ENCODE results near the gene SLC2A1.

SLC2A1 gene

DNA sequence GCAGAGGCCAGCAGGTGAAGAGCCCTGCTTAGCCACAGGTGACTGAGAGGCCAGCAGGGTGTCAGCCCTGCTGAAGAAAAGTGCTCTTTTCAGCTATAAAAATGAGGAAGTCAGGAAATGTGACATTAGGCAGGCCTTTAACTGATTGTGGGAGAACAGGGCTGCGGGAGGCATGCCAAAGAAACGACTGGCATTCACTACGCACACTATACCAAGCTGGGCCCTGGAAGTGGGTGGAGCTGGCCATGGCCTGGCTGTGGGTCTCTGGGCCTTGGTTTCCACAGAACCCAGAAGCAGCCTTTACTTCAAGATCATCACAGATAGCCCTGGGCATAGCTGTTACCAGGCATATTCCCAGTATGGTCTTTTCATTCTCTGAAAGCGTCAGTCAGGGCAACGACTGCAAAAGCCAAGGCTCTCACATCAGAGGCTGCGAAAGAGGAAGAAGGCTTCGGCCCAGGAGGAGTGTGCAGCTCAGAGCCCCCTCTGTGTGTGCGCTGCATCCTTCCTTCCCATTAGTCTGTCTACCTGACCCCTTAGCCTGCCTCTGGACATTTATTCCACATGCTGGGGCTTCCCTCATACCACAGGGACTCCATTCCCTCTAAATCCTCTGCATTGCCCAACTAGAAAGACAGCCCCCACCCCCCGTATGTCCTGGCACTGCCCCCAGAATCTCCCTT is 14.3 kb downstream of the SLC2A1 start:
- FAIRE-seq, result no peak
- TF ChIP-seq TAF1 (IDR thresholded peaks at IDR 0.05; ENCODE audit: borderline replicate concordance, low read depth, low read length) (no peak), POLR2AphosphoS5 (IDR thresholded peaks at IDR 0.05; ENCODE audit: low read depth, low read length) (no peak), POLR2A (IDR thresholded peaks at IDR 0.05; ENCODE audit: low read depth, low read length) (no peak)
- DNase-seq (ENCODE audit: insufficient read length), result no peak

DNA sequence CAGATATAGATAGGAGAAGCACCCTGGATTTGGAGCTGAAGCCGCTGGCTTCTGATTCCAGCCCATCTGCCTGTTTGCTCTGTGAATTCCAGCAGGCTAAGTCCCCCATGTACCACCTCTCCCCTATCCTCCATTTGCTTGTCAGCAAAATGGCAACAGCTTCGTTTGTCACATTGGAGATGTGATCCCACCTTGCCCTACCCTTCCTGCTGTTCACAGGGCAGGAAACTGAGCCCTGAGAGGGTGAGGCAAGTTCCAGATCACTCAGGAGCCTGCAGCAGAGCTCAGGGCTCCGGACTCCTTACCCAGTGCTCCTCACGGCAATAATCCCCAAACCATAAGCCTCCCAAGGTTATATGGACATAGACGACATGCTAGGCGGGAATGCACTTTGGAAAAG is 14.9 kb downstream of the SLC2A1 start:
- FAIRE-seq (no peak), DNase-seq (ENCODE audit: insufficient read length) (no peak)
- TF ChIP-seq POLR2AphosphoS5 (IDR thresholded peaks at IDR 0.05; ENCODE audit: low read depth, low read length) (no peak), TAF1 (IDR thresholded peaks at IDR 0.05; ENCODE audit: borderline replicate concordance, low read depth, low read length) (no peak), POLR2A (IDR thresholded peaks at IDR 0.05; ENCODE audit: low read depth, low read length) (no peak)

DNA sequence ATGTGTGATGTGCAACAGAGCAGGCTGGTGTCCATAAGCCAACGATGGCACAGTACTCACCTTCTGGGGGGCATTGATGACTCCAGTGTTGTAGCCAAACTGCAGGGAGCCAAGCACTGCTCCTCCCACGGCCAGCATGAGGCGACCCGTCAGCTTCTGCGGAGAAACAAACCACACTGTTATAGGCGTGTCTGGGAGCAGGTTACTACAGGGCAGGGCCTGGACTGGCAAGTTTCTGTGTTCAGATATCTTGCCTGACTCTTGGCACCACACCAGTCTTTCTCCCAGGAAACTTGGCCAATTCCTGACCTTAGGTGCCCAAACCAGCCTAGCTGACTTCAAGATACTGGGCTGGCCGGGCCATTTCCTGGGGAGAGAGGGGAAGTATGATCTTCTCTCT is 15.5 kb downstream of the SLC2A1 start:
- FAIRE-seq, result no peak
- TF ChIP-seq POLR2A (IDR thresholded peaks at IDR 0.05; ENCODE audit: low read depth, low read length) (no peak), TAF1 (IDR thresholded peaks at IDR 0.05; ENCODE audit: borderline replicate concordance, low read depth, low read length) (no peak), POLR2AphosphoS5 (IDR thresholded peaks at IDR 0.05; ENCODE audit: low read depth, low read length) (no peak)
- DNase-seq (ENCODE audit: insufficient read length), result no peak

DNA sequence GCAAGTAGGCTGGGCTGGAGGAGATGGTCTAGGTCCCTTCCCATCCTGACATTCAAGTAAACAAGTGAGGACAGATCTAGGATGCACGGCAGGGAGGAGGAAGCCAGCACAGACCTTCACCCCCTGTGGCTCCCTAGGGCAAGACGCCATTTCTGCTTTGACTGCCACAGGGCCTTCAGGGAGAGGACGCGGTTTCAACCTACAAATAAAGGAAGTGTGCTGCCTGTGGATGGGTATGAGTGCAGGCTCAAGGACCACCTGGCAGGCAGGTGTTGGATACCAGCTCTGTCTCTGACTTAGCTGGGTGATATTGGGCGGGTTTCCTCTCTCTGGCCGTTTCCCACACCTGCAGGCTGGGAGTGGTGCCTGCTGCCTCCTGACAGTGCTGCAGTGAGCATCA is 16.2 kb downstream of the SLC2A1 start:
- DNase-seq (ENCODE audit: insufficient read length) (no peak), FAIRE-seq (no peak)
- no peak for TF ChIP-seq TAF1 (IDR thresholded peaks at IDR 0.05; ENCODE audit: borderline replicate concordance, low read depth, low read length)
- TF ChIP-seq POLR2AphosphoS5 (IDR thresholded peaks at IDR 0.05; ENCODE audit: low read depth, low read length), result no peak
- TF ChIP-seq POLR2A (IDR thresholded peaks at IDR 0.05; ENCODE audit: low read depth, low read length), result no peak; the same call in 1 of the 2 replicates

DNA sequence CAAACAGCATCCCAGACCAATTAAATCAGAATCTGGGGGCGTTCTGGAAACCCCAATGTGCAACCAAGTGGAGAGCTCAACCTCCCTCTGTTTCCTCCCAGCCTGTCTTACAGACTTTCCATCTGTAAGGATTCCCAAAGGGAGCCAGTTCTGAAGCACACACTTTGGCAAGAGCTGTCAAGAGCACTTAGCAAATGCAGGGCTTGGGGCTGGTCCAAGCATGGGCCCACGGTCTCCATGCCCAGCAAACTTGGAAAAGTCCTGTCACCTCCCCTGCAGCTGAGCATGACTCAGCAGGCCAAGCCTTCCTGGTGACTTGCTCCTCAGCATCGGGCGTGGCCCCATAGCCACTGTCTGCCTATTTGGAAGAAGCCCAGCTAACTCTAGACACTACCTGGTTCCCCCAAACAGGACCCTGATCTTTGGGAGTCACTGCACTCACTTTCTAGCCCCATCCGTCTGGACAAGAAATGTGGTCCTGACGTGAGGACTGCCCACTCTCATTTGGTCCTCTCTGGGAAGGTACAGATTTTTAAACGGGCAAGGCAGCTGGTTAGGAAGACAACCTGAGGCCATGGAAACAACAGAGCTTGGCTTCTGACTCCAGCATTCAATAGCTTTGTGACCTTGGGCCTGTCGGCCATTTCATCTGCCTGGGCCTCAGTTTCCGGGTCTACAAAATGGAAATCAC is 16.9 kb downstream of the SLC2A1 start:
- no peak for TF ChIP-seq POLR2A (IDR thresholded peaks at IDR 0.05; ENCODE audit: low read depth, low read length)
- no peak for TF ChIP-seq TAF1 (IDR thresholded peaks at IDR 0.05; ENCODE audit: borderline replicate concordance, low read depth, low read length)
- FAIRE-seq (no peak), DNase-seq (ENCODE audit: insufficient read length) (no peak)

DNA sequence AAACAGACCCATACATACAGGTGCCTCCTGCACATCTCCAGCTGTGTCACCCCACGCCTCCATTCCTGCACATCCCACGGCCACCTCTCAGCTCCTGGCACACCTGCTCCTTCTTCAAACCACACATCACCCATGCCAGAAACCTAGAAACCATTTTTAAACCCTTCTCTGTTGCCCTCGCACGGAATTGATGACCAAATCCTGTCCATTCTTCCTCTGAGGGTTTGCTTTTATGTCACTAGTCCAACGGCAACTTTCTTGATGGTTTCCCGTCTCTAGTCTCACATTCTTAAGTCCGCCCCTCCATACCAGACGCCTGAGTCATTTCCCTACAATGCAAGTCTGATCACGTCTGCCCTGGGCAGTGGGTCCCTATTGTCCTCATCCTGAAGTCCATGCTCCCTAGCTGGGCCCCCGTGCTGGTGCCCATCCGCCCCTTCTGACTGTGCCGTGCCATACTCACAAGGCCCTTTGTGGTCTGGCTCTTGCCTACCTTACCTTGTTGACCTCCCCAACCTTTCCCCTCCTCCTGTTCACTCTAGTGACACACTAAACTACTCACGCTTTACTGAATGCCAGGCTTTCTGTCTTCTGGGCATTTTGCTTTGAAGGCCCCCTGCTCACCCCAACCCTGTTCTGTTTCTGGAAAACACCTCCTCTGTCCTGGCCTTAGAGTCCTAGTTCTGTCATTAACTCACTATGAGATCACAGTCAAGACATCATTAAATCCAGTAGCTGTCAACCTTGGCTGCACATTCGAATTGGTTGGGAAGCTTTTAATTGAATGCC is 17.6 kb downstream of the SLC2A1 start:
- DNase-seq (ENCODE audit: insufficient read length) (no peak), FAIRE-seq (no peak)
- TF ChIP-seq POLR2AphosphoS5 (IDR thresholded peaks at IDR 0.05; ENCODE audit: low read depth, low read length) (no peak), TAF1 (IDR thresholded peaks at IDR 0.05; ENCODE audit: borderline replicate concordance, low read depth, low read length) (no peak), POLR2A (IDR thresholded peaks at IDR 0.05; ENCODE audit: low read depth, low read length) (peak; percentile 54)

DNA sequence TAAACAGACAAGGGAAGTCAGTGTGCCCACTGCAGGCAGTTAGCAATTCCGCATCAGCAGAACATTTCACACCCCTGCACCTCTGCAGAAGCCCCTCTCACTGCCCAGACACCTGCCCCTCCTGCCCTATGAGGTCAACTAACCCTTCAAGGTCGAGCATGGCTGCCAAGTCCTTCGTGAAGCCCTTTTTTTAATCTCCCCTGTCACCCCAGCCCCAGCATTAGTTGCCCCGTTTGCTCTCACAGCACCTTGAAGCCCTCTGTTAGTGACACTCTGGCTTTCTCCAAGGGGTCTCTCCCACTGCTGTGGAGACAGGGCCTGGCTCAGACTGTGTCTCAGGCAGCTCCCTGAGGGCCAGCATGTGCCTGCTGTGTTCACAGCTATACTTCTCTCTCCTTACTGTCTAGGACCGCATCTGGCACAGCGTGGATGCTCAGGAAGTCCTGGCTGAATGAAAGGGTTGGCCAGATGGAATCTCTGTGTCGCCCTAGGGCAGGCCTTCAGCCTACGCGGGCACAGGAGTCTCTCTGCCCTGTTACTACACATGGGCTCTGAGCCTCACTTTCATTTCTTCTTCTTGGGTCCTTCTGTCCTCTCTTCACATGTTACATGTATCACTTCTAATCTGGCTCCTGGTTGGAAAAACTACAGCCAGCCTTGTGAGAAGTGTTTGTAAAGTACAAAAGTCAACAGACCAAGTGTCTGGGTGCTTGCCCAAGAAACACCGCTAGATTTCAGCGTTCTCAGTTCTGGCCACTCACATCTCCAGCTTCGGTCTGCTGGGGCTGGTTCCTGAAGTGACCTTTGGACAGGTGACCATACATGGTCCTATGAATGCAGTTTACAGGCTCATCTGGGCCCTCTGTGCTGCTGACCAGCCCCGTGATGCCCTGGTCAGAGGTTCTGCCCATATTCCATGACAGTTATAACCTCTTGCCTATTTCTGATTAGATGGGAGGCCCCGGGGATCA is 19.7 kb downstream of the SLC2A1 start:
- TF ChIP-seq POLR2A (IDR thresholded peaks at IDR 0.05; ENCODE audit: low read depth, low read length), result no peak
- TF ChIP-seq POLR2AphosphoS5 (IDR thresholded peaks at IDR 0.05; ENCODE audit: low read depth, low read length), result no peak
- no peak for TF ChIP-seq TAF1 (IDR thresholded peaks at IDR 0.05; ENCODE audit: borderline replicate concordance, low read depth, low read length)
- no peak for DNase-seq (ENCODE audit: insufficient read length)
- no peak for FAIRE-seq

DNA sequence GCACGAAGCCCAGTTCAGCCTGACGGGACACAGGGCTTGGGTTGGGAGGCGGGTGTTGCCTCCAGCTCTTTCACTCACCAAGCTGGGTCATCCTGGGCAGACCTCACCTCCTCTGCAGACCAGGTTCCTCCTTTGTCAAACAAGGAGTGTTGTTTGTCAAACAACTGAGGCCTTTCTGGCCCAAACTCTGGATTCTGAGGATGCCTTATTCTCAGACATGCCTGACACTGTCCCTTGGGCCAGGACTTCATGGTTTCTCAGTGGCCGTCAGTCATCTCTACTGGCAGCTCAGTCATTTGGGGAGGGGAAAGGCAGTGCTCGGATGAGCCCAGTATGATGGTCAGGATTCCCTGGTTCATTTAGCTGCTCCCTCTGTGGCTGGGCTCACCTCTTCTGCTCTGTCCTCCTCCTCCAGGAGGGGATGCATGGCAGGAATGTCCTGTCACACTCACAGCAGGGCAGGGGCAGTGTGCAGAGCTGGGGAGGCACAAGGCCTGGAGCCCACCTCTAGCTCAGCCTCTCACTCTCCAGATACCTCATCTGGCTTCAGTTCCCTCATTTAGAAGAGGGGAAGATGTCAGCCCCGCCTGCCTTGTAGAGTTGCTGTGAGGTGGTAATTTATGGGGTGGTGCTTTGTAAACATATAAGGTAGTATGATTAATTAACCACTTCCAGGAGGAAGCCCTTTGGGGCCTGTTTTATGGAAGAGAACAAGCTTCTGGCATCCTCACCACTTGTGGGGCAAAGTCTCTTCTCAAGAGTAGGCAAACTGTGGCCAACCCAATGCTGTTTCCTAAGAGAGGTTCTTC is 20.6 kb downstream of the SLC2A1 start:
- DNase-seq (ENCODE audit: insufficient read length), result no peak
- no peak for FAIRE-seq
- TF ChIP-seq POLR2AphosphoS5 (IDR thresholded peaks at IDR 0.05; ENCODE audit: low read depth, low read length) (no peak), POLR2A (IDR thresholded peaks at IDR 0.05; ENCODE audit: low read depth, low read length) (no peak), TAF1 (IDR thresholded peaks at IDR 0.05; ENCODE audit: borderline replicate concordance, low read depth, low read length) (no peak)

DNA sequence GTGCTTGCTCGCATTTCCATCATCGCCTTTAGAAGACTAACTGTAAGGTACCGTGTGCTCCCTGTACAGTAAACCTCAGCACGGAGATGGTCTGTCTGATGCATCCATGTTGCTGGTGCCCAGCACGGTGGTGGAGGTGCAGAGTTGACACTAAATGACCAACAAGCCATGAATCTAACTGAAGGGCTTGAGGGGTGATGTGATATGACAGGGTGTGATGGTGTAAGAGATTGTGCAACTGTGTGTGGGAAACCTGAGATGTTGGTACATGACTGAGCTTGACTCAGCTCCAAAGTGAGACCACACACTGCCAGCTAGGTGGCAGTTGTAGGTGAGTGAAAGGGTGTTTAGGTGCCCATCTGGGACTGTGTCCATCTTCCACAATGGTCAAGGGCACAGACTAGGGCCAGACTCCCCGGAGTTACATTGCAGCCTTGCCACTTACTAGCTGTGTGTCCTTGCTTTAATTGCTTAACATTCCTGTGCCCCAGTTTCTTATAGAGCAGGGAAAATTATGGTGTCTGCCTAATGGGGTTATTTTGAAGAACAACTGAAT is 21.4 kb downstream of the SLC2A1 start:
- DNase-seq (ENCODE audit: insufficient read length) (no peak), FAIRE-seq (no peak)
- TF ChIP-seq POLR2A (IDR thresholded peaks at IDR 0.05; ENCODE audit: low read depth, low read length) (no peak), TAF1 (IDR thresholded peaks at IDR 0.05; ENCODE audit: borderline replicate concordance, low read depth, low read length) (no peak), POLR2AphosphoS5 (IDR thresholded peaks at IDR 0.05; ENCODE audit: low read depth, low read length) (no peak)
